GM20000 (cell line): ENCODE results near the gene KLHL20.
"Not testable (repeated sequence)": the region's sequence is repeated elsewhere in the genome, so short reads cannot be mapped to it uniquely, and the experiment has no call there.

Experiments
- DNase-seq: peaks from one replicate; pipeline ENCODE4 v3.0.0; 2012; ENCODE audit warnings: low spot score
- CTCF ChIP-seq: IDR thresholded peaks from 2 replicates; pipeline ENCODE4 v1.5.1; 2012; ENCODE audit warnings: mild to moderate bottlenecking, control low read depth; ENCODE audit errors: extremely low read depth, missing control alignments

The KLHL20 gene

GRCh38 chr1:173733912-173734311 is 19.1 kb downstream of the KLHL20 start:
- DNase-seq: no peak
- TF ChIP-seq CTCF: no peak

GRCh38 chr1:173736104-173736503 is 21.3 kb downstream of the KLHL20 start:
- not testable (repeated sequence) for DNase-seq

- TF ChIP-seq CTCF: no peak
- DNase-seq: no peak
These were observed 27.6 kb downstream of the KLHL20 start for GRCh38 chr1:173742203-173742886.

- no peak for DNase-seq
- TF ChIP-seq CTCF: no peak
These were observed 29.9 kb downstream of the KLHL20 start for GRCh38 chr1:173744651-173745050.

- TF ChIP-seq CTCF: no peak
- DNase-seq: no peak
These were observed 34.4 kb downstream of the KLHL20 start for GRCh38 chr1:173749137-173749536.

- no peak for TF ChIP-seq CTCF
- no peak for DNase-seq
These were observed 39.0 kb downstream of the KLHL20 start for GRCh38 chr1:173753830-173754229.

- TF ChIP-seq CTCF: no peak
- no peak for DNase-seq
These were observed 42.9 kb downstream of the KLHL20 start for GRCh38 chr1:173757666-173758065.

- no peak for TF ChIP-seq CTCF
- DNase-seq: no peak
These were observed 43.3 kb downstream of the KLHL20 start for GRCh38 chr1:173758110-173758509.
